Thymus (tissue), 11 donors: ENCODE data around the gene SMURF1. TPM values are rescaled to one million over a fixed set of nuclear protein-coding genes. Genes with fewer than 3 reads are reported as not detected.
A peak's percentile ranks its signal among the peaks of the same experiment; 100 is the strongest.

Experiments
- DNase-seq, 9 donors: peaks; one replicate each; pipeline ENCODE4 v3.0.0-alpha.2; 2013; ENCODE audit warnings: low spot score in 9 of 9, low read depth in 6 of 9, missing footprints in 1 of 9
- H3K27ac ChIP-seq, 2 donors: one replicate each; pipeline ENCODE4 v1.5.1; 2013; ENCODE audit warnings: control low read depth in 1 of 2, low read depth in 1 of 2, low read length in 1 of 2, mild to moderate bottlenecking in 1 of 2, moderate library complexity in 1 of 2
- H3K27me3 ChIP-seq, 2 donors: one replicate each; pipeline ENCODE4 v1.5.1; 2013; ENCODE audit warnings: low read length in 1 of 2; ENCODE audit not compliant: control insufficient read depth in 2 of 2, insufficient read depth in 1 of 2
- H3K36me3 ChIP-seq, 2 donors: one replicate each; pipeline ENCODE4 v1.5.1; 2013; ENCODE audit warnings: low read length in 1 of 2, mild to moderate bottlenecking in 1 of 2, moderate library complexity in 1 of 2; ENCODE audit not compliant: control insufficient read depth in 2 of 2, insufficient read depth in 2 of 2
- H3K4me1 ChIP-seq, 2 donors: one replicate each; pipeline ENCODE4 v1.5.1; 2013; ENCODE audit warnings: low read length in 2 of 2; ENCODE audit not compliant: control insufficient read depth in 2 of 2, insufficient read depth in 2 of 2
- H3K4me3 ChIP-seq, 2 donors: one replicate each; pipeline ENCODE4 v1.5.1; 2013; ENCODE audit warnings: low read length in 2 of 2, control low read depth in 1 of 2, mild to moderate bottlenecking in 1 of 2
- H3K9me3 ChIP-seq, 2 donors: one replicate each; pipeline ENCODE4 v1.5.1; 2013; ENCODE audit warnings: low read length in 1 of 2, mild to moderate bottlenecking in 1 of 2; ENCODE audit not compliant: control insufficient read depth in 2 of 2, insufficient read depth in 1 of 2
- WGBS: extraction: QIAGEN DNeasy Blood & Tissue Kit; methylation state at CpG from one replicate; pipeline ENCODE4 v1.1.7; 2013; 5-methylcytosine and 5-hydroxymethylcytosine counted together
- polyA plus RNA-seq: library from polyadenylated mRNA; stranded (reverse); fragments of 200-250 nt; gene quantifications from one replicate; pipeline ENCODE4 v1.2.3, GENCODE V29; 2013
- total RNA-seq: library from RNA; stranded (reverse); fragments of 120-200 nt; gene quantifications from one replicate; pipeline ENCODE4 v1.2.4, GENCODE V29; 2013
- donor health status: healthy.

Gene SMURF1
- total and polyA plus RNA-seq, 2 donors = 6.2 to 6.8 TPM

- Histone ChIP-seq H3K4me1 (no peaks in the 10 kb centered on the region), H3K36me3 (no peaks in the 10 kb centered on the region), H3K4me3 (no peak overlapping the region), H3K27ac (no peak overlapping the region), H3K27me3 (no peaks in the 10 kb centered on the region), H3K9me3 (no peaks in the 10 kb centered on the region)
- WGBS = 98% methylated on average over 2 of the region's 2 CpGs
- no peak for DNase-seq
These were observed 57.0 kb downstream of the SMURF1 start for GRCh38 chr7:99086944-99087343.

GRCh38 chr7:99086532-99086931, 57.4 kb downstream of the SMURF1 start:
- Histone ChIP-seq H3K4me1 (no peaks in the 10 kb centered on the region), H3K4me3 (no peak overlapping the region), H3K27ac (no peak overlapping the region), H3K36me3 (no peaks in the 10 kb centered on the region), H3K9me3 (no peaks in the 10 kb centered on the region), H3K27me3 (no peaks in the 10 kb centered on the region)
- WGBS = 99% methylated on average over 5 of the region's 5 CpGs
- no peak for DNase-seq

DNA sequence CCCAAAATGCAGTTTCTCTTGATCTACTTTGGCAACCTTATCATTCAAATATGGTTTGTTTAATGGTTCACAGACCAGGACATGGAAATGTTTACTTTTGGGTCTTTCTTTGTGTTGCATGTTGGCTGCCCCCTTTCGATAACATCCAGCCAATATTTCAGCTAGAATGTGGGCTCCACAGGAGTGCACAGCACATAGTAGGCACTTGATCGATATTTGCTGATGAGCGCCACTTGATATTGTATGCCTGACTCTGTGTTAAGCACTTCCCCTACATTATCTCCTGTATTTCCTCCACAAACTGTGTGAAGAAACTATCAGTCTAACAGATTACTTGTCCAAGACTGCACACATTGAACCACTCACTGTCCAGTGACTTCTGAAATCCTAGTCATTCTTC, 60.2 kb downstream of the SMURF1 start:
- no peak overlapping the region for H3K27ac ChIP-seq
- no peaks in the 10 kb centered on the region for H3K27me3 ChIP-seq
- no peak for DNase-seq
- WGBS = 97% methylated on average over 3 of the region's 3 CpGs
- peaks cover 0 to 2% of the 10 kb centered on the region in 2 donors for H3K36me3 ChIP-seq
- H3K4me3 ChIP-seq = no peak overlapping the region
- no peaks in the 10 kb centered on the region for H3K9me3 ChIP-seq
- H3K4me1 ChIP-seq = peaks cover 0 to 5% of the 10 kb centered on the region in 2 donors

DNA sequence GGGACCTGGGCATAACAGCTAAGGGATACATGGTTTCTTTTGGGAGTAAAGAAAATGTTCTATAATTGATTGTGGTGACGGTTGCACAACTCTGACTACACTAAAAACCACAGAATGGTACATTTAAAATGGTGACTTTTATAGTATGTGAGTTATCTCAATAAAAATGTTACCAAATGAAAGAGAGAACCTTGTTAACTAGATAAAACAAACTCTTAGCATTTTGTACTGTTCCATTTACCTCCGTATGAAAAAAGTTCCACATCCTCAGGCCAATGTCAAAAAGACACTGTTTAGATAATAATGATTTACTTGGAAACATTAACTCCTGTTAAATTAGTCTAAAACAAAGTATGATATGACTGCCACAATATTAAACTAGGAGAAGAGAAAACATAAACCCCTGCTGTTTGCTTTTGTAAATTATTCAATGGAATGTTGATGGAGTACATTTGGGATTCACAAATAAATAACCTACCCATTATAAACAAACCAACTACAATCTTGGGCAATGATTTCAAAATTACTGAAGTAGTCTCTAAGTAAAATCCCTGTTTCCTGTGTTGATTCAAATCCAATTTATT, 60.7 kb downstream of the SMURF1 start:
- H3K27ac ChIP-seq = no peak overlapping the region
- peaks cover 0 to 5% of the 10 kb centered on the region in 2 donors for H3K4me1 ChIP-seq
- no peak for DNase-seq
- H3K9me3 ChIP-seq = no peaks in the 10 kb centered on the region
- 81% methylated on average over 2 of the region's 2 CpGs for WGBS
- peaks cover 0 to 2% of the 10 kb centered on the region in 2 donors for H3K36me3 ChIP-seq
- no peak overlapping the region for H3K4me3 ChIP-seq
- no peaks in the 10 kb centered on the region for H3K27me3 ChIP-seq

DNA sequence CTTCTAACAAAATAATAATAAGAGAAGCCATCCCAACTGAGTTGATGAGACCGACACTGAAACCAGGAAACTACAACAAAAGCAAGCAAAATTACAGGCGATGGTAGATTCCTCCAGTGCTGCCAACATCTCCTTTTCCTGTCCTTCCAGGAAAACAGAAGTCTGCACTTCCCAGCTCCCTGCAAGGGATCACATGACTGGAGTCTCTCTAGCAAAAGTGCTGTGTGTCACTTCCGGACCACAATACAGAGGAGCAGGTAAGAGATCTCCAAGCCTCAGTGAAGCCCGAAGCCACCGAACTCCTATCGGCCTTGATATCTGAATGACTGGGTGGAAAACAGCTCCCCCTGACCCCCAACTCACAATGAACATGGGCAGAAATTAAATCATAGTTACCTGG, 63.2 kb downstream of the SMURF1 start:
- DNase-seq = no peak
- H3K36me3 ChIP-seq = peaks cover 0 to 2% of the 10 kb centered on the region in 2 donors
- WGBS = 96% methylated on average over 6 of the region's 6 CpGs
- no peak overlapping the region for H3K27ac ChIP-seq
- no peak overlapping the region for H3K4me3 ChIP-seq
- H3K27me3 ChIP-seq = no peaks in the 10 kb centered on the region
- peaks cover 0 to 5% of the 10 kb centered on the region in 2 donors for H3K4me1 ChIP-seq
- H3K9me3 ChIP-seq = no peaks in the 10 kb centered on the region

GRCh38 chr7:99079104-99079503, 64.8 kb downstream of the SMURF1 start:
- H3K36me3 ChIP-seq = peaks cover 0 to 2% of the 10 kb centered on the region in 2 donors
- H3K4me3 ChIP-seq = no peak overlapping the region
- no peaks in the 10 kb centered on the region for H3K27me3 ChIP-seq
- H3K9me3 ChIP-seq = no peaks in the 10 kb centered on the region
- H3K4me1 ChIP-seq = peaks cover 0 to 5% of the 10 kb centered on the region in 2 donors
- H3K27ac ChIP-seq = no peak overlapping the region
- 60% methylated on average over 9 of the region's 9 CpGs for WGBS
- DNase-seq = peak in 4 of 9 donors; percentile 2 to 51 (median 12)

DNA sequence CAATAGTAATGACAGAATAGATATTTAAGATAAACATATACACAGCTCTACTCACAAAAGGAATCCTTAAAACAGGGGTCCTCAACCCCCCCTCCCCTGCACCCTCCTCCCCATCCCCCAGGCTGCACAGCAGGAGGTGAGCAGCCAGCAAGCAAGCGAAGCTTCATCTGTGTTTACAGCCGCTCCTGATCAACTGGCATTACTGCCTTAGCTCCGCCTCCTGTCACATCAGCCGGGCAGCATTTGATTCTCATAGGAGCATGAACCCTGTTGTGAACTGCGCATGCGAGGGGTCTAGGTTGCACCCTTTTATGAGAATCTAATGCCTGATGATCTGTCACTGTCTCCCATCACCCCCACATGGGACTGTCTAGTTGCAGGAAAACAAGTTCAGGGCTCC, 65.5 kb downstream of the SMURF1 start:
- Histone ChIP-seq H3K4me3 (no peak overlapping the region), H3K9me3 (no peaks in the 10 kb centered on the region), H3K4me1 (peaks cover 0 to 5% of the 10 kb centered on the region in 2 donors), H3K27me3 (no peaks in the 10 kb centered on the region), H3K36me3 (peaks cover 0 to 2% of the 10 kb centered on the region in 2 donors), H3K27ac (no peak overlapping the region)
- 97% methylated on average over 6 of the region's 6 CpGs for WGBS
- DNase-seq = no peak

GRCh38 chr7:99076615-99077014, 67.3 kb downstream of the SMURF1 start:
- peak in 1 of 9 donors; percentile 3 for DNase-seq
- Histone ChIP-seq H3K36me3 (peaks cover 0 to 2% of the 10 kb centered on the region in 2 donors), H3K4me1 (peaks cover 0 to 5% of the 10 kb centered on the region in 2 donors), H3K27me3 (no peaks in the 10 kb centered on the region), H3K27ac (no peak overlapping the region), H3K9me3 (no peaks in the 10 kb centered on the region), H3K4me3 (no peak overlapping the region)
- WGBS = 98% methylated on average over 10 of the region's 10 CpGs

DNA sequence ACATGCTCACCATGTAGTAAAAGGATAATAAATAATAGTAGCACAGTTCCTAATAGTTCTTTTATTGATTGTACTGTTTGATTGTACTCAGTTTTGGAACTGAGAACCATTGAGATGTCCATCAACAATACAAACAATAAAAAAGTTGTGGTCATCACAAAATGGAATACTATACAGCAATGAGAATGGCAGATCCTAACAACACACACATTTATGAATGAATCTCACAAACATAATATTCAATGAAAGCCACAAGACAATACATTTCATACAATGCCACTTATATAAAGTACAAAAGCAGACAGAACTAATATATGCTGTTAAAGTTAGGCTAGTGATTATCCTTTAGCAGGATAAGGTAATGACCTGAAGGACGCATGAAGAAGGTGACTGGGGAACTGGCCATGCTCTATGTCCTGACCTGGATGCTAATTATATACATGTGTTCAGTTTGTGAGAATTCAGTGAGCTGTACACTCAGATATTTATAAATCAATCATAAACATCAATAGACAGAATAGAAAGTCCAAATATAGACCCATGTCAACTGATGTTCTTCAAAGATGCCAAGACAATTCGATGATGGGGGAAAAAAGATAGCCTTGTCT, 70.0 kb downstream of the SMURF1 start:
- H3K4me1 ChIP-seq = peaks cover 0 to 1% of the 10 kb centered on the region in 2 donors
- 96% methylated on average over 2 of the region's 2 CpGs for WGBS
- no peaks in the 10 kb centered on the region for H3K36me3 ChIP-seq
- H3K9me3 ChIP-seq = no peaks in the 10 kb centered on the region
- no peaks in the 10 kb centered on the region for H3K27me3 ChIP-seq
- H3K4me3 ChIP-seq = no peak overlapping the region
- no peak overlapping the region for H3K27ac ChIP-seq
- no peak for DNase-seq
